ENCODE results near the gene TCF4. TPM values are rescaled to one million over a fixed set of nuclear protein-coding genes. Genes with fewer than 3 reads are reported as not detected.

The TCF4 gene
- total RNA-seq, 1 donor from 2014 or later, result 7.2 TPM

GRCh38 chr18:55316486-55317184, 271.4 kb downstream of the TCF4 start:
- TF ChIP-seq CTCF (conservative IDR thresholded peaks at IDR 0.05; ENCODE audit: low read depth, low read length), result no peak
- no peak overlapping the region for H3K4me3 ChIP-seq (ENCODE audit: low read depth, low read length)
- no peak for DNase-seq (ENCODE audit: low read depth)

GRCh38 chr18:55314615-55315237, 273.3 kb downstream of the TCF4 start:
- TF ChIP-seq CTCF (conservative IDR thresholded peaks at IDR 0.05; ENCODE audit: low read depth, low read length), result no peak
- DNase-seq (ENCODE audit: low read depth), result no peak
- no peak overlapping the region for H3K4me3 ChIP-seq (ENCODE audit: low read depth, low read length)

GRCh38 chr18:55314031-55314430, 274.0 kb downstream of the TCF4 start:
- DNase-seq (ENCODE audit: low read depth), result no peak
- no peak for TF ChIP-seq CTCF (conservative IDR thresholded peaks at IDR 0.05; ENCODE audit: low read depth, low read length)
- no peak overlapping the region for H3K4me3 ChIP-seq (ENCODE audit: low read depth, low read length)

- DNase-seq (ENCODE audit: low read depth), result no peak
- H3K4me3 ChIP-seq (ENCODE audit: low read depth, low read length), result no peak overlapping the region
- TF ChIP-seq CTCF (conservative IDR thresholded peaks at IDR 0.05; ENCODE audit: low read depth, low read length), result no peak
Observed at GRCh38 chr18:55310863-55311262, 277.1 kb downstream of the TCF4 start.

- H3K4me3 ChIP-seq (ENCODE audit: low read depth, low read length), result no peak overlapping the region
- no peak for DNase-seq (ENCODE audit: low read depth)
- no peak for TF ChIP-seq CTCF (conservative IDR thresholded peaks at IDR 0.05; ENCODE audit: low read depth, low read length)
Observed at GRCh38 chr18:55310044-55310676, 277.8 kb downstream of the TCF4 start.

GRCh38 chr18:55309249-55309648, 278.7 kb downstream of the TCF4 start:
- TF ChIP-seq CTCF (conservative IDR thresholded peaks at IDR 0.05; ENCODE audit: low read depth, low read length), result no peak
- DNase-seq (ENCODE audit: low read depth), result no peak
- H3K4me3 ChIP-seq (ENCODE audit: low read depth, low read length), result no peak overlapping the region

Data from epithelial cell of proximal tubule (primary cell).